Measurements from ENCODE around the gene NTNG2. TPM values are rescaled to one million over a fixed set of nuclear protein-coding genes. Genes with fewer than 3 reads are reported as not detected.

The NTNG2 gene
- total RNA-seq, 1 donor from 2014 or later, result 4.0 TPM

DNA sequence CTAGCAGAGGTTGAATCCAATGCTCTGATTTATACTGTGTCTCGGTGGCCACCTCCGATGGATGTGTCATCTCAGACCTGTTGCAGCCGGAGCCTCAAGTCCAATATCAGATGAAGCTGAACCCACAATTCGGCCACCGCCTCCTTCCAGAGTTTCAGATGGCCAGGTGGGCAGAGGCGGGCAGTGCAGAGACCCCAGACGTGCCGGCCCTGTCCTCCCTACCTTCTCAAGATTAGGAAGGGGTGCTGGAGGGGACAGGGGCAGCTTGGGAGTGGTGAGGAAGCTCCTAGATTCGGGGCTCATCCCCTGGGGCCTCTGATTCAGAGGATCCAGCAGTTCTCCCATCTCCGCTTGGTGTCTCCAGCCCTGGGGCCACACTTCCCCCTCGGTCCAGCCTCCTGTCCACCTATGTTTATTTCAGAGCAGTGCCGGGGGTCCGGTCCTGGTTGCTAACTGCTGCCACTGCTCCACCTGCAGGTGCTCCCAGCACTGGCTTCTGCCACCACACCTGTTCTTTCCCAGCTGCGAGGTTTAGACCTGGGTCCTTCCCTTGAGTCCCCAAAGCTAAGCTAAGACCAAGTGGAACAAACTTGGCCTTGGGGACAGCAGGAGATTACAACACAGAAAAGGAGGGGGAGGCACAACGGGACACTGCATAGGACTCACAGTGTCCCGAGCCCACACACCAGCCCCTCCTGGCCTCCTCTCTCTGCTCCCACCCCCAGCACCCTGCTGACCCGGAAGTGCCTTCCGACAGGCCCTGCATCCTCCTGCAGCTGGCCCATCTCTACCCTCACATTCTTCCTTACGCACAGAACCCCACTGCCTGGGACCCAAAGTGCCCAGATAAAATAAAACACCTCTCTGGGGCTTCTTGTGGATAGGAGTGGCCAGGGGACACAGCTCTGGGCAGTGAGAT lies 81.6 kb downstream of the NTNG2 start:
- DNase-seq (ENCODE audit: extremely low spot score, unreplicated experiment), result no peak
- H3K27ac Mint-ChIP-seq, result no peak overlapping the region
- TF ChIP-seq, protein P1, sequence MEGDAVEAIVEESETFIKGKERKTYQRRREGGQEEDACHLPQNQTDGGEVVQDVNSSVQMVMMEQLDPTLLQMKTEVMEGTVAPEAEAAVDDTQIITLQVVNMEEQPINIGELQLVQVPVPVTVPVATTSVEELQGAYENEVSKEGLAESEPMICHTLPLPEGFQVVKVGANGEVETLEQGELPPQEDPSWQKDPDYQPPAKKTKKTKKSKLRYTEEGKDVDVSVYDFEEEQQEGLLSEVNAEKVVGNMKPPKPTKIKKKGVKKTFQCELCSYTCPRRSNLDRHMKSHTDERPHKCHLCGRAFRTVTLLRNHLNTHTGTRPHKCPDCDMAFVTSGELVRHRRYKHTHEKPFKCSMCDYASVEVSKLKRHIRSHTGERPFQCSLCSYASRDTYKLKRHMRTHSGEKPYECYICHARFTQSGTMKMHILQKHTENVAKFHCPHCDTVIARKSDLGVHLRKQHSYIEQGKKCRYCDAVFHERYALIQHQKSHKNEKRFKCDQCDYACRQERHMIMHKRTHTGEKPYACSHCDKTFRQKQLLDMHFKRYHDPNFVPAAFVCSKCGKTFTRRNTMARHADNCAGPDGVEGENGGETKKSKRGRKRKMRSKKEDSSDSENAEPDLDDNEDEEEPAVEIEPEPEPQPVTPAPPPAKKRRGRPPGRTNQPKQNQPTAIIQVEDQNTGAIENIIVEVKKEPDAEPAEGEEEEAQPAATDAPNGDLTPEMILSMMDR (conservative IDR thresholded peaks at IDR 0.05), result no peak

DNA sequence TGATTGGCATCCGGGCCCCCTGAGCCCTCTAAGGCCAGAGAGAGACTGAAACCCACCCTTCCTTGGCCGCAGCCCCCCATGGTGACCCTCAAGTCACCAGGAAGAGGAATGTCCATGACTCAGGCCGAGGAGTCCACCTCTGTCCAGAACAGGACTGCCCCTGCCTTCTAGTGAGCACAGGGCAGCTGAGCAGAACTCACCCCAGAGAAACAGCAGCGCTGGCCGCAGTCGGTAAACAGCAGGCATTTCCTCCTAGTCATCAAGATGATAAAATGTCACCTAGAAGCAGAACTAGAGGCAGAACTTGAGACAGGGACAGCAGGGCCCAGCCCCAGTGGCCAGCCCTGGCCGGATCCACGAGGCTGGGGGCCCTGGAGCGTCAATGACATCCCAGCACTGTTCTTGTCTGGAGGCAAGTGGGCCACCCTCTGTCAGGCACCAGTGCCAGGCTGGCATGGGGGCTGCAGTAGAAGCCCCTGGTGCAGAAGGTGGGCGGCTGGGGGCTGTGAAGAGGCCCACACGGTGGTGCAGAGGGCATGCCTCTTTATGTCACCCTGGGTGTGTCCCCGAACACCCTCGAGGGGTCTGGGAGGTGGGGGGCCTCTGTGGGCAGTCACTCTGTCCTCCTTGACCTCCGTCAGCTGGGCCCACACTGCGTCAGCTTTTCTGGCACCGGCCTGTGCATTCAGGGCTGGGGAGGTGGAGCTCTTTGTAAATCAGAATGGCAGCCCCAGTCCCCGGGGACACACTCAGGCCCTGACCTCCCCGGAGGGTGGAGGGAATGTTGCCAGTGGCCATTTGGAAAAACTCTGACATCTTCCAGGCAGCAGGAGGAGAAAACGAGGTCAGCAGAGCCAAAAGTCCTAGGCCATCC lies 83.0 kb downstream of the NTNG2 start:
- H3K9me3 Mint-ChIP-seq, result no peaks in the 10 kb centered on the region
- H3K36me3 Mint-ChIP-seq, result no peaks in the 10 kb centered on the region
- peaks cover 21% of the 10 kb centered on the region for H3K4me1 Mint-ChIP-seq (ENCODE audit: unreplicated experiment)
- TF ChIP-seq, protein P1 (conservative IDR thresholded peaks at IDR 0.05), result no peak
- DNase-seq (ENCODE audit: extremely low spot score, unreplicated experiment), result no peak
- H3K27ac Mint-ChIP-seq, result no peak overlapping the region
- peak overlapping the region; percentile 57 for H3K4me3 Mint-ChIP-seq
- peaks cover 29% of the 10 kb centered on the region for H3K27me3 Mint-ChIP-seq

More for the DNA sequence above, 81.6 kb downstream of the NTNG2 start:
- Mint-ChIP-seq H3K9me3 (no peaks in the 10 kb centered on the region), H3K27me3 (peaks cover 38% of the 10 kb centered on the region), H3K4me3 (peak overlapping the region; percentile 68), H3K36me3 (no peaks in the 10 kb centered on the region), H3K4me1 (ENCODE audit: unreplicated experiment) (peaks cover 21% of the 10 kb centered on the region)

DNA sequence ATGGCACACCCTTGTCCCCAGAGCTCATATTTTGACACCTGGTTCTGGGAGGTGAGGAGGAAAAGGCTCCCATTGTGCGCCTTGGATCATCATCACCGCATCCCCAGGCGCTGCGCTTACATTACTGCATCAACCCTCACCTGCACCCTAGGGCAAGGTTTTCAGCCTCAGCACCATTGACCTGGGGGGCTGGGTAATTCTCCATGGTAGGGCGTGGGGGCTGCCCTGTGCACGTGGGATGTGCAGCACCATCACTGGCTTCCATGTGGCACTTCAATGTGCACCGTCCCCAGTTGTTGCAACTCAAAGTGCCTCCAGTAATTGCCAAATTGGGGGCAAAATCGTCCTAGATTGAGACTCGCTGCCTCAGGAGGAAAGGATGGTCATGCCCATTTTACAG lies 83.6 kb downstream of the NTNG2 start:
- DNase-seq (ENCODE audit: extremely low spot score, unreplicated experiment), result no peak
- TF ChIP-seq, protein P1 (conservative IDR thresholded peaks at IDR 0.05), result no peak
- Mint-ChIP-seq H3K36me3 (no peaks in the 10 kb centered on the region), H3K9me3 (no peaks in the 10 kb centered on the region), H3K4me3 (no peak overlapping the region), H3K27ac (no peak overlapping the region), H3K27me3 (peaks cover 29% of the 10 kb centered on the region), H3K4me1 (ENCODE audit: unreplicated experiment) (peaks cover 21% of the 10 kb centered on the region)

DNA sequence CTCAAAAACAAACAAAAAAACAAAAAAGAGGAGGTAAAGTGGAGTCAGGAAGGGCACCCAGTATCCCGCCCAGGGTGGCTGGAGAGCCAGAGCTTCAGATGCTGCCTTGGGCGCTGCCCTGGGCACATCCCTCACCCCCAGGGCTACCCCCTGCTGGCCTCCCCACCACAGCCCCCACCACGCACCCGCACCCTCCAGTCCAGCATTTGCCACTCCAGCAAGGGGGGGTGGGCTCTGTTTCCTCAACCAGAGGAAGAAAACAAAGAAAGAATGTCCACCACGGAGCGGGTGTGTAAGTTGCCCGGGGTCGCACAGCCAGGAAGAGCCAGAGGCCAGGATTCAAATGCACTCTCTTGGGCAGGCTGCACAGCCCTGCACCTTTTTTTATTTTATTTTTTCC lies 86.1 kb downstream of the NTNG2 start:
- Mint-ChIP-seq H3K27me3 (peaks cover 16% of the 10 kb centered on the region), H3K27ac (no peak overlapping the region), H3K36me3 (no peaks in the 10 kb centered on the region), H3K9me3 (no peaks in the 10 kb centered on the region), H3K4me1 (ENCODE audit: unreplicated experiment) (peaks cover 14% of the 10 kb centered on the region), H3K4me3 (no peak overlapping the region)
- DNase-seq (ENCODE audit: extremely low spot score, unreplicated experiment), result no peak
- TF ChIP-seq, protein P1 (conservative IDR thresholded peaks at IDR 0.05), result no peak

DNA sequence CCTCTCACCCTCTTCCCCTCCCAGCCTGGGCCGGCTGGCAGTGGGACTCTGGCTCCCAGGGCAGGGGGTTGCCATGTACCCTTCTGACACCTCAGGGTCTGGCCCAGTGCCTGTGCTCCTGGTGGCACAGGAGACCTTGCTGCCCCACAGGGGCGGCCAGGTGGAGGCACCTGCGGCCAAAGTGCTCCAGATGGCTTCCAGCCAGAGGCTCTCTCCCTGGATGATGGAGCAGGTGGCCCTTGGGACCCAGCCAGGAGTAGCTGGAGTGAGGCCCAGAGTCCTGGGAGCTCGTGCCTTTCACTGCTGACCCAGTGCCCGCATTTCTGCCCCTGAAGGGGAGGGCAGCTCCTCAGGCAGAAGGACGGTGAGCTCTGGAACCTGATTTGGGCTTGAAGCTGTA lies 87.3 kb downstream of the NTNG2 start:
- TF ChIP-seq, protein P1 (conservative IDR thresholded peaks at IDR 0.05), result no peak
- H3K27ac Mint-ChIP-seq, result no peak overlapping the region
- no peaks in the 10 kb centered on the region for H3K36me3 Mint-ChIP-seq
- H3K4me3 Mint-ChIP-seq, result no peak overlapping the region
- peaks cover 14% of the 10 kb centered on the region for H3K4me1 Mint-ChIP-seq (ENCODE audit: unreplicated experiment)
- H3K27me3 Mint-ChIP-seq, result peaks cover 5% of the 10 kb centered on the region
- no peaks in the 10 kb centered on the region for H3K9me3 Mint-ChIP-seq
- no peak for DNase-seq (ENCODE audit: extremely low spot score, unreplicated experiment)

Measured in type B pancreatic cell (in vitro differentiated cells).